Esophagus muscularis mucosa (tissue), 3 donors: ENCODE measurements around the gene SETD2.

Source experiments
- CTCF ChIP-seq, 3 experiments: fragments of 200-600 bp in 2 of 3; fragments of 450-650 bp in 1 of 3; sonication (generic) in 2 of 3; IDR thresholded peaks; one replicate each; pipeline ENCODE4 v1.5.1; 2017 to 2019; ENCODE audit warnings: antibody characterized with exemption in 3 of 3, mild to moderate bottlenecking in 2 of 3, moderate library complexity in 1 of 3
- POLR2A ChIP-seq: fragments of 450-650 bp; IDR thresholded peaks from one replicate; pipeline ENCODE4 v1.6.1; 2017; ENCODE audit warnings: antibody characterized with exemption, moderate library complexity, mild to moderate bottlenecking, low read depth
- POLR2AphosphoS5 ChIP-seq, 2 donors: sonication (generic); formaldehyde crosslinking; IDR thresholded peaks; one replicate each; pipeline ENCODE4 v1.6.1; 2017; ENCODE audit warnings: antibody characterized with exemption in 2 of 2

GRCh38 chr3:47047069-47047468 lies 116.8 kb downstream of the SETD2 start:
- TF ChIP-seq POLR2AphosphoS5 (IDR thresholded peaks at IDR 0.05) = no peak
- no peak for TF ChIP-seq CTCF (IDR thresholded peaks at IDR 0.05)
- TF ChIP-seq POLR2A = no peak
